HG03469 (cell line): ENCODE results near the gene MYO5B.

Experiments
- ATAC-seq: cut with Tn5 transposase; IDR thresholded peaks from one replicate; pipeline ENCODE4 v1.9.1; 2021; ENCODE audit warnings: mild to moderate bottlenecking, moderate library complexity, moderate number of reproducible peaks; ENCODE audit not compliant: unreplicated experiment

Gene MYO5B

DNA sequence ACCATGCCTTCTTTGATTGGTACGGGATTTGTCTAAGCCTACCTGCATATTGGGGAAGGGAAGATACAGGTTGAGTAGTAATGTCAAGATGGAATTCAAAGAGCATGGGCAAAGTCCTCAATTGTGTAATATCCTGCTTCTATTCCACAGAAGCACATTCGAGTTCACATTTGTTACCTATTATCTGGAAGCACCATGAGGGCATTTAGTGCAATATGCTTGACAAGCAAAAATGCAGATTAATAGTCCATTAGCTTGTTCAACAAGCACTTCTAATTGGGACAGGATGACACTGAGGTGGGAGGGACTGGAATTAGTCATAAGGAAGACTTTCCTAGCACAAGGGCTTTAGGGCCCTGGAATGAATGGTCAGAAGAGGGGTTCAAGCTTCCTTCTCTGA is 40.5 kb downstream of the MYO5B start:
- ATAC-seq, result no peak

DNA sequence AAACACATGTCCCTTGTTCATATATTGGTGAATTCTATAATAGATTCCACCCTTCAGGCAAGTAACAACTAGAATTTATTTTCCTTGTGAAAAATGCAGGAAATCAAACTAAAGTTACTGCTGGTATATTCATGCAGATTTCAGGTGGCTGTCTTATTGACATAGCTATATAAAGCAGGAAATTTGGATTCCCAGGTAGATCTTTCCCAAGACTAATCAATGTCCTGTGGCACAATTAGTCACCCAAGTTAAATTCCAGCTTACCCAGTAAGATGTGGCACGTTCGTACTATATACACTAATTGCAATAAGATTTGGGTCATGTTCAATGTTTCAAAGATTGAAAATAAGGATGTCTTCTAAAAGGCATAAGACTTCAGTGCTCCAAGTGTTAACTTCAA is 42.0 kb downstream of the MYO5B start:
- no peak for ATAC-seq

DNA sequence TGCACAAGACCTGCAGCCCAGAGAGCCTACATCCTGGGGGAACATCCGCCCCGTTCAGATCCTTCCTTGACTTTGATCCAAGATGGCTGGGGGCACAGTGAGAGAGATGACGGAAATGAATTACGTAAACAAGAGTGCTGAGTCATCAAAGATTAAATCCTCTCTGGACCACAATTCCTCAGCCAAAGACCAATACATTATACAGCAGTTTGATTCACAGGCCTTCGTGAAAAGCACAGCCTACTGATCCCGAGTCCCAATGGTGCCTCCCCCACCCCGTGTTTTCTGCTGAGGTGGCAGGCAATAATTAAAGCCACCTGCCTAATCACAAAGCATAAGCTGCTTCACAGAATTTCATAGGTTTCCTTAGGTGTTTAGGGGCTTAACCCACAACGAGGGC is 43.0 kb downstream of the MYO5B start:
- ATAC-seq, result no peak

DNA sequence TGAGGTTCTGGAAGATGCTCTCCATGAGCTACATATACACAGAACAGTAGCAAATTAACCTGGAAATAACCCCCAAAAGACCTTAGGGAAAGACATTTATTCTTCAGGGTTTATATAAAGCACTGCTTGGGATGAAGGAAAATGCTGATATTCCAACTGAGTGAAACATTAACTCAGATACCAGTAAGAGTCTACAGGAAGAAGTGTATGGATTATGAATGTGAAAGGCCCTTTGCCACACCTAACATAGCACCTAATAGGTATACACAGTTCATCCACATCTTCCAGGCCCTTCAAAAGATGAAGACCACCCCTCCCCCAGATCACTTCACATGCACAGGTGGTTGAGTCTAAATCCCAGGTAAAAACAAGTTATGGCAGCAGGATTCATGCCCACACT is 50.4 kb downstream of the MYO5B start:
- no peak for ATAC-seq

DNA sequence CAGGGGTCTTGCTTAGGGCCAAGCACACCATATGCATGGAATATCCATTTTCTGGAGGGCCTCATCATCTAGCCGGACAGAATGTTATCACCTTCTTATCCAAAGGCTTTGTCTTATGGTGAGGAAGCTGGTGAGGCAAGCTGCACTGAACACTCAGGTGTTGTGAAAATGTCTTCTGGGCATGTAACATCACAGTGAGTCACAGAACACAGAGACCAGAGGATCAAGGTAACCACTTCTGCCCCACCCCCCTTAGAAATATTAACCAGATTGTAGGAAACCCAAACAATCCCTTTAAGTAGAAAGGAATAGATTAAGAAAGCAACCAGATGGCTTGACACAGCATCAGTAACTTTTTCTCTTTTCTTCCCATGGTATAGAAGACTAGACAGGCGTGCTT is 51.1 kb downstream of the MYO5B start:
- ATAC-seq, result no peak

DNA sequence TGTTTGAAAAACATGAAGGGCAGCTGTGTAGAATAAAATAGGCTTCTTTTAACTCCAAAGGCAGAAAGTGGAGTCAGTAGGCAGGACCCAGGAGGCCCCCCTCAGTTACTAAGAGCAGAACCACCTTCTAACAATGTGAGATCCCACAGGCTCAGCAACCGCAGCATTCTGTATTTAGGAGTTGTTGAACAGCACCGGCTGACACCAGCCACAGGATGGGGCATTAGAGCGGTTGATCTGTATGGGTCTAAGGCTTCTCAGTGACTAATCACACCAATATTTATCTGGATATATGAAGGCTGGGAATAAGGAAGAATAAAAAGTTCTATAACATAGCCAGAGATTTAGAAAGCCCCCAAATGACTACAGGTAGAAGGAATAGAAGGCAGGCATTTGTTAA is 51.7 kb downstream of the MYO5B start:
- ATAC-seq, result no peak

DNA sequence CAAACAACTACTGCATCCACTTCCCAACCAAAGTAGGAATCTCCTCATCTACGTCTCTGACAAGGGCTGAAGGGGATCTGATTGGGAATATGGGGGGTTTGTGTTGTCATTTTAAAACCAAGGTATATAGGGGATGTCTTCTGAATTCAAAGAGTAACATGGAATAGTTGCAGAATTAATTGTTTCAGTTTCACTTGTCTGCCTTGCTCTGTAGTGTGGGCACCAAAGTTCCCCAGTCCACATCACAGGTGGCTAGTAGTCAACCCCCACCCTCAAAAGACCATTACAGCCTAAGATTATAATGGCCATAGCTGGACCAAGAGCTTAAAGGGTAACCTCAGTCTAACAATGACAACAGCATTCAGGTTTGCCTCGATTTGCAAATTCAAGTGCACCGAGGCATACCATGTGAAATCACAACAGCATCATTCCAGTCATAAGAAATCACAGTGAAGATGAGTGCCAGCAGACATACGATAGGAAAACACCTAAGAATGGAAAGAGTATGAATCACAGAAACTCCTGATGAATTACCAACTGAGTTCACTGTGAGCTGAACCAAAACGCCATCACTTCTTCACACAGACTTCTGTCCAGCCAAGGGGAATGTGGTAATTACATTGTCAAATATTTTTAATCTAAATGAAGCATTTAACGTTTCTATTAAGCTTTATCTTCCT is 52.4 kb downstream of the MYO5B start:
- no peak for ATAC-seq

DNA sequence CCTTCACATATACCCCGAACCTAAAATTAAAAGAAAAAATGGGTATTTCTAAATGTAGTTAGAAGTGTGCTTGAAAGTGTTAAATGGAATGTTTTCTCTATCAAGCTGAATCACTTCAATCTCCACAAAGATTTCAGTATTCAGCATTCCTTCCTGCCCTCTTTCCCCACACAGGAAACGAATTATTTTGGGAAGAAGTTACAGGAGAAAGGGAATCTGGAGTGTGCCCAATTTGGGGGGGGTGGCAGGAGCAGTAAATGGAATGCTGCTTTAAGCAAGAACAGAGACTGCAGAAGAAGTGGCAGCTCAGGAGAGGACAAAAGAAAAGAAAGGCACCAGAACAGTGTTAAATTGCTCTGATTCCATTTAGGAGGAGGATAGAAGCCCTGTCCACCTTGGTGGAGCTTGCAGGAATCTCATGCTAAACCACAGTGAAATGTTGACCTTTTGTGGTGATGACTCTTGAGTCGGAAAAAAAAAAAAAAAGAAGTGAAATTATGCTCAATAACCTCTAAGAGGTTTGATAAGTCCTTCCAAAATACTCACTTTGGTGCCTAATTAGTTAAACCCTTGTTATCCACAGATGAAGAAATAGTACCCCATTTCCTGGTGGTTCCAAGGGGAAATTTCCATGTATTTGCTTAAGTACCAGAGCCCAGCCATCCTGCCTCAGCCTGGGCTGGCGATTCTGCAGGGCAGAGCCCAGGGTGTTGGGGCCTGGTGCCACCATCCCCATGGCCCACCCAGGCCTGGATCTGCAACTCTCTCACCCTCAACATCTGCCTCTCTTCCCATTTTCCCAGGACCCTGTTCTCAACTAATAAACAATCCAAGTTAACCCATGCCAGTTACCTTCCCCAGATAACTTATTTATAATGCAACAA is 56.5 kb downstream of the MYO5B start:
- ATAC-seq, result no peak

DNA sequence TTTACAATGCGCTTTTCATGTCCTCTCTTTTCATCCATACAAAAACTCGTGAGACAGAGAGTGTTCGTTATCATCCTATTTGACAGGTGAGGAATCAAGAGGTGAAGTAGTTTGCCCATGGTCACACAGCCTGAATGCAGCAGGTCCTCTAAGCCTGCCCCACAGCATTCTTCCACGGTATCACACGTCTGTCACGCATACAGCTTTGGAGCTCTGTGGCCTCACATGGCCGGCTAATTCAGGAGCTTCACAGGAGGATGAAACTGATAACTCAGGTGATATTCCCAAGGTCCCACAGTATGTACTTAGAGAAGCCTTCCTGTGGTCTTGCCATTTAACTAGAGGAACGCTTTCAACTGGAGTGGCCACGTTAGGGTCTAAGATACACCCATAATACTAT is 59.0 kb downstream of the MYO5B start:
- no peak for ATAC-seq

DNA sequence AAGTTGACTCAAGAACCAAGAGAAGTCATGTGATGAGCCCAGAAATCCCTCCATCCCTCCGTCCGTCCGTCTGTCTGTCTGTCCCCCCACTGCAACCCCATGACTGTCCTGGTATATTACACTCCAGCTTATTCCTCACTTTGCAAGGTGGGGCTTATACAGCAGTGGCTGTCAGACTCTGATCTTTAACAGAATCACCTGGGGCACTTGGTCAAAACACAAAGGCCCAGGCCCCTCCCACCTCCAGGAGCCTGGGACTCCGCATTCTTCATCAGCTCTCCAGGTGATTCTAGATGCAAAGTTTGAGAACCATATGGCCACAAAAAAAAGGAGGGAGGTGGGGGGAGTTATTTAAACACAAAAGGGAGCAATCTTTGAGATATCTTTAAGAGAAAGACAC is 61.4 kb downstream of the MYO5B start:
- no peak for ATAC-seq

DNA sequence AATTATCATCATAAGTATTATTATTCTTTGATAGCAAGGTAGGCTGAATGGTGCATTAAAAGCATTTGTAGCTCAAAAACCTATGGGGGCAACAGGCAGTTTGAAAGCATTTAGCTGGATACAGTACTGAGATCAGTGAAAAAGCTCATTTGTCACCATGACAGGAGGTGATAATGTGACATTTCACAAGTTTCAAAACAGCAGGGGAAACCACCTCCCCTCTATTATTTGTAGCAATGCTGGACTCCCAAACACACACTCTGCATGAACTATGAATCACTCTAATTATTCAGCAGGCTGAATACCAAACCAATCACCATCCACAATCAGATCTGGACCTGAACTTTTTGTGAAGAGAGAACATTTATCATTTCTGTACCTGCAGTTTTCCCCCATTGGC is 63.4 kb downstream of the MYO5B start:
- no peak for ATAC-seq

DNA sequence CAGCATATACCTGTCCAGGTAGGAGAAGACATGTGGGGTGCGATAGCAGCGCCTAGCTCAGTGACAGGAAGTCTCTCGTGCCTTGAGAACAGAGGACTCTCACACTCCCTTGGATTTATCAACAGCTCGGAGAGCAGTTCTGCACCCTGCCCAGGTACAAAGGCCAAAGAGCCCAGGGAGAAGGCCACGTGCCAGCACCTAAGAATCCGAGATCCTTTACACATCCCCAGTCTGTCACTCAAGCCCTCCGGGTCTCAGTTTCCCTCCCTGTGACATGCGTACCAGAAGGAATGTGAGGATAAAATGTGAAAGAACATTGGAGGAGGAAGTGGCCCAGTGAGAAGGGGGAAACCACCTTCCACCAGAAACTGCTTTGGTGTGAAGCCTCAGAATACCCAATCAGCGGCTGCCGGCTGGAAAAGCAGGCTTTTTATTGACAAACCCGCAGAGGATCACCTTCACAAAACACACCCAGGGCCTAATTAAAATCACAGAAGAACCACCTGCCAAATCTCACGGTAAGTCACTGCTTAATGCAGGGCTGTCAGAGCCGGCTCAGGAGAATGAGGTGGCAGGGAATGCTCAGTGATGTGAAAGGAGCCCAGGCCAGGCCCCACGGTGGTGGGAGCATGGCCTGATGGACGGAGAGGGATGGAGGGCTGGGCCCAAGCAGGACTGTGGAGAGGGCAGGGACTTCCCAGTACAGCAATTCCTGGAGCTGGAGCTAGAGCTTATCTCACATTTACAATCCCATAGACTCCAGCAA is 66.3 kb downstream of the MYO5B start:
- no peak for ATAC-seq

DNA sequence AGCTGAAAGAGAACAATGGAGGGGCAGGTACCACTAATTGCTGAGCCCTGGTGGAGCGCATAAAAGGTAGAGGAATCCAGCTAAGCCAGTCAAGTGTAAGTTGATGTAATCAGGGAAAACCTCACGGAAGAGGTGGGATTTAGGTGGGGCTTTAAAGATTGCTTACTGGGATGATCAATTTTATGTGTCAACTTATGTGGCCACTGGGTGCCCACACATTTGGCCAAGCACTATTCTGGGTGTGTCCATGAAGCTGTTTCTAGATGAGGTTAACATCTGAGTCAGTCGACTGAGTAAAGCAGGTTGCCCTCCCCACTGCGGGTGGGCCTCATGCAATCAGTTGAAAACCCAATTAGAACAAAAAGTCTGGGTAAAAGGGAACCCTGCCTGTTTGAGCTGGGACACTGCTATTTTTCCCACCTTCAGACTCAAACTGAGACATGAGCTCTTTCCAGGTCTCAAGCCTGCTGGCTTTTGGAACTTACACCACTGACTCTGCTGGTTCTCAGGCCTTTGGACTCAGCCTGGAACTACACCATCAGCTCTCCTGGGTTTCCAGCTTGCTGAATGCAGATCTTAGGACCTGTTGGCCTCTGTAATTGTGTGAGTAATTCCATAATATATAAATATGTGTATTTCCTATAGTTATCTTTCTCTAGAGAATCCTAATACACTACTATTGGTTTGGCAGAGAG is 67.3 kb downstream of the MYO5B start:
- no peak for ATAC-seq

DNA sequence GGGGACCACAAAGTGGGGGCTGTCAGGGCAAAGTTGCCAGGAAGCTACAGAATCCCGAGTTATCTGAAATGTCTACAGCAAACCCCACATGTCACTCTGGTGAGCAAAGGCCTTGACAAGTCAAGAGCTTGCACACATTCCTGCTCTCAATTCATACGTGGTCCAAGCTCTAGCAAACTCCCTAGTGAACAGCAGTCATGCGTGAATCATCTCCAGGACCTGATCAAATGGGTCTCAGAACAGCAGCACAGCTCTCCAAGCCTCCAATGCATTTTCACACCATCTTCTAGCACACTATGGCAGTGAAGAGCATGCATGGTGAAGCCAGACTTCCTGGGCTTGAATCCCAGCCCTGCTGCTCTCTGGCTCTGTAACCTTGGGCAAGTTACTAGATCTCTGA is 68.5 kb downstream of the MYO5B start:
- ATAC-seq, result no peak

DNA sequence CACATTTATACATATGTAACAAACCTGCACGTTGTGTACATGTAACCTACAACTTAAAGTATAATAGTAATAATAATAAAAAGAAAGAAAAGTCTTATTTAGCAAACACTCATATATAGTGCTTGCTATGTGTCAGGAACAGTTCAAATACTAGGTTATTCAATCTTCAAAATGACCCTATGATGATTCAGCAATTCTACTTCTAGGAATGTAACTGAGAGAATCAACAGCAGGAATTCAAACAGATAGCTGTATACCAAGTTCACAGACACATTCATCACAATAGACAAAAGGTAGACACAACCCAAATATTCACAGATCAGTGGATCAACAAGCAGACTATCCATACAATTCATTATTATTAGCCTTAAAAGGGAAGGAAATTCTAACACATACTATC is 69.5 kb downstream of the MYO5B start:
- no peak for ATAC-seq

DNA sequence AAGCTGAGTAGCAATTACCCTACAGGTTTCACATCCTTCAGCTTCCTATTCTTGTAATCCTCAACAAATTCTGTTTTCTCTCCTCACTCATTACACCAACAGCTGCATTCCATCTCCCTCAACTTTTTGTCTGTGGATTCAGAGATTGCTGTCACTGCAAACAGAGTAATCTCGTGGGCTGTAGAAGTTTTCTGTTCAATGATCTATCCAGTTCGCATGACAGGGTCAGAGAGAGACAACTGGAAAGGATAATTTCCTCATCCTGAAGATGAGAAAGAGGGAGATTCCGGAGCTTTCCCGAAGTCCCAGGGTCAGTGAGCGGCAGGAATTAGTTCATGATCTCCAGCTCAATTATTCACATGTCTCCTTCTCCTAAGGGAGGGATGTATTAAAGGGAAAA is 75.7 kb downstream of the MYO5B start:
- no peak for ATAC-seq

DNA sequence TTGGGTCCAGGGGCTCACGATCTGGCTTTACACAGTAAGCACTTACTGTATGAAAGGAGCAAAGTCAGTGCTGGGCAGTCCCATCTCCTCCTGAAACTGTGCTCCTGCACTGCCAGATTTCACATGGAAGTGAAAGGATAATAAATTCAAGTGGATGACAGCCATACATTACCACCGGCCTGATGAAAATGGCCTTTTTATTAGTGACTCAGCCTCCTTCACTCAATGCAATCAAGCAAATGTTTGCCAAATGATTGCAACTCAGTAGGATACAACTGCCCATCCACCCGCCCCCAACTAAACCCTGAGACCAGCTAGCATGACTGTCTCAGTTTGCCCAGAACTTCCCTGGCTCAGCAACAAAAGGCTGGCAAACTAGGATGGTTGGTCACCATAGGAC is 77.1 kb downstream of the MYO5B start:
- no peak for ATAC-seq

DNA sequence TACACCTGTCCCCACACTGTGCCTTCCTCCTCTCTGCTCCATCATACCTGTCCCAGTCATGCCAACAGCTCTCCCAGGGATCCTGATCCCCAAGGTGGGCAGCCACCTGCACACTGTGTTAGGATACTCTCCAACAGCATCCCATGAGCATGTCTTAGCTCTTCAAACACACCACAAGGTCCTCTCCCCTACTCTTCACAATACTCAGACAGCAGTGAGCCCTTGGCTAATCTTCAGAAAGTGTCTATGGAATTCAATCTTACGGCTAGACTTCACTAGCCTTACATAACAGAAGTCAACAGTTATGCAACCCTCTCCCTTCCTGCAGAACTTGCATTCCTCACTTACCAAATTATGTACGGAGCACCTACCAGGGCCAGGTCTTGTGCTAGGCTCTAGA is 79.9 kb downstream of the MYO5B start:
- ATAC-seq, result no peak

DNA sequence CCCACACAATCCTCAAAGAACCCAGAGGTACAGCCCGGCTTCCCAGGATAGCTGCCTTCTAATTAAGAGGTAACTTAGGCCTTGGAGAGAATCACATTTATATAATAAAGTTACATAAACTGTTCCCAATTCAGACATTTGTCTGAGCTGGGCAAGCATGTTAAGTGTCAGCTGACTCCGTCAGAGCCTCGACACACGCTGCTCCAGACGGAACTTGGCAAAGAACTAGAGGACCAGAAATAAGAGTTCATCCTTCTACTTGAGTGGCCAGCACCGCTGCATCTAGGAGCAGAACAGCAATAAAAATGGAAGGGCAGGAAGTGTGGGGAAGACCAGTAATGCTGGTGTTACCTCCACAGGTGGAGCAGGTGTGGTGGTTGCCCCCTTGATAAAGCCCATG is 80.5 kb downstream of the MYO5B start:
- ATAC-seq, result no peak

DNA sequence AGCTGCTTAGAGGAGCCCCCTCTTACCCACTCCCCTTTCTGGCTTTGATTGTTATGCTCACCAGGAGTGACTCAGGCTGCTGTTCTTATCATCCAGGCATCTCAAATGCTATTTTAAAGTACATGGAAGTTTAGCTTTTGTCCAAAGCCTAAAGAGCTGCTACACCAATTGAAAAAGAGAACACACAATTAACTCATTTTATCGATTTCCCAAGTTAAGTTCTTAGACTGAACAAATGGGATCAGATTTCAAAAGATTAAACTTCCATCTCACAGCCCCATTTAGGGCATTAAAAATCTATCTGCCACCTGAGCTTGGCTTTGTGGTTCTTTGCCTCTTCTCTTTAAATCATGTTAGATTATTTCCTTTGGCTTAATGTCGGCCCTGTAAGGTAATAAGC is 81.2 kb downstream of the MYO5B start:
- ATAC-seq, result no peak

DNA sequence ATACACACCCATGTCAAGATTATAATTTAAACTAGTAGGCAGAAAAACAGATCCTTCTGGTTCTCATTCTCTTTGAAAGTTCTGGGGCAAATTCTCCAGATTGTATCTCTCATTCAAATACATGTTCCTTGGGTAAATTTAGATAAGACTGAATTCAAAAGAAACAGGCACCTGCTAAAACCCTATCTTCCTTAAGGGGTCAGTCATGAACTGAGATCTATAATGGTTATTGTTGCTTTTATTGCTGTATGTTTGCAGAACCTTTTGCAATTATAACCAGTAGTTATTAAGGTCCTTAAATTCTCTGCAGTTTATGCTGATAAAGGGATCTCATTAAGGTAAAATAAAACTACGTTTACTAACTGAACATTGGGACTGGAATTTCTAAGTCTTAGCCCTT is 83.5 kb downstream of the MYO5B start:
- ATAC-seq, result no peak
